UCSD-AML1 (cell line): ENCODE results near the gene SSR2.
A peak's percentile ranks its signal among the peaks of the same experiment; 100 is the strongest.
"Not testable (repeated sequence)": the region's sequence is repeated elsewhere in the genome, so short reads cannot be mapped to it uniquely, and the experiment has no call there.

Experiments used
- DNase-seq: peaks from one replicate; lab custom pipeline; 2025; ENCODE audit not compliant: unreplicated experiment; lab: John Stamatoyannopoulos, UW

SSR2 gene

GRCh38 chr1:156048663-156049258, 28.0 kb upstream of the SSR2 start:
- DNase-seq: no peak

- no peak for DNase-seq
Measured at GRCh38 chr1:156045076-156045475, 24.3 kb upstream of the SSR2 start.

GRCh38 chr1:156042828-156043227, 22.1 kb upstream of the SSR2 start:
- no peak for DNase-seq

DNA sequence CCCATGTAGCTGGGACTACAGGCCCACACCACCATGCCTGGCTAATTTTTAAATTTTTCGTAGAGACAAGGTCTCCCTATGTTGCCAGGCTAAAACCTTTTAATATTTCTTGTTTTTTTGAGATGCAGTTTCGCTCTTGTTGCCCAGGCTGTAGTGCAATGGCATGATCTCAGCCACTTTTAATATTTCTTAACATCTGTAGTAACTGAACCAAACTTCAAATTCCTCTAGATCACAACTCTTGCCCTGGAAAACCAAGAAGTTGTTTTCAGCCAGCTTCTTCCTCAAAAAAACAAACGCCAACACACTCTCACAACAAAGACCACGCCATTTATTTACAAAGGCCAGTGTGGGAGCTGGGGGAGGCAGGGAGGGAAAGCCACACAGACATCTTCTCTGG, 14.2 kb upstream of the SSR2 start:
- DNase-seq: not testable (repeated sequence)

DNA sequence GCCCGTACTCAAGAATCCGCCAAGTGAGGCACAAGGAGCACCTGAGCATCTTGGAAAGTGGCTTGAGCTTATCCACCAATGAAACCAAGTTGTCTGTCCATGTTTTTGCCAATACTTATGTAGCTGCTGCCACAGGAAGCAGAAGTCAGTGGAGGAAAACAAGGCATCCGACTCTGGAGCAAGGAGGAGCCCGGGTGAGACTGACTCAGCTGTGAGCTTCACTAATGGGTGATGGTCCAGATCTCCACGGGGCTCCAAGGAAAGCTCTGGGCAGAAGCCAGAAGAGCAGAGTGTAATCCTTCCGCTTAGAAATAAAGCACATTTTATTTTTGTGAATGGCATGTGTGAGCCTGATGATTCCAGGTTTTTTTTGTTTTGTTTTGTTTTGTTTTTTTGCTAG, 12.3 kb upstream of the SSR2 start:
- DNase-seq: no peak

DNA sequence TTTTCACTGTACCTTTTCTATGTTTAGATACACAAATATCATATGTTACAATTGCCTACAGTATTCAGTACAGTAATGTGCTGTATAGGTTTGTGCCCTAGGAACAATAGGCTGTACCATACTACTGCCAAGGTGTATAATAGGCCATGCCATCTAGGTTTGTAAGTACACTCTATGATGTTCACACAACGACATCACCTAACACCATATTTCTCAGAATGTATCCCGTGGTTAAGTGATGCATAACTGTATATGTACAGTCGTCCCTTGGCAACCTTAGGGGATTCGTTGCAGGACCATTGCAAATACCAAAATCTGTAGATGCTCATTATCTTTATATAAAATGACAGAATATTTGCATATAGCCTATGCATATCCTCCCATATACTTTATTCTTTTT, 5.8 kb upstream of the SSR2 start:
- DNase-seq: no peak

DNA sequence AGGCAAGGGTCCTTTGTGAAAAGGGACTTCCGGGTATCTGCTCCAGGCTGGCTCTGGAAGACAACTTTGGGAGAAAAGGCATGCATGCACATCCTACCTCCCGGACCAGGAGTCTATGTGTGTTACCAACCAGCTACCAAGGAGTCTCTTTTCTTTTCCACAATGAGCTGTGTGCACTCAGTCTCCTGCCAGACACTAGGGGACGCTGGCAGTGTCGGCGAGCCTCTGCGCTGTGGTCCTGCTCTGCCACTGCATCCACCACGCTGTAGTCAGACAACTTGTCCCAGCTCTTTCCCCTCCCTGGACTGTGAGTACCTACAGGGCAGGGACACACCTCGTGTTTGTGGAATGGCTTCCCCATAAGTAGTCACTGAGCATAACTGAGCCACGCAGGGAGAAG, 5.1 kb upstream of the SSR2 start:
- peak; percentile 63 for DNase-seq

GRCh38 chr1:156024801-156025200, 4.0 kb upstream of the SSR2 start:
- no peak for DNase-seq

- DNase-seq: no peak
Measured at GRCh38 chr1:156021954-156022353, 1.2 kb upstream of the SSR2 start.

DNA sequence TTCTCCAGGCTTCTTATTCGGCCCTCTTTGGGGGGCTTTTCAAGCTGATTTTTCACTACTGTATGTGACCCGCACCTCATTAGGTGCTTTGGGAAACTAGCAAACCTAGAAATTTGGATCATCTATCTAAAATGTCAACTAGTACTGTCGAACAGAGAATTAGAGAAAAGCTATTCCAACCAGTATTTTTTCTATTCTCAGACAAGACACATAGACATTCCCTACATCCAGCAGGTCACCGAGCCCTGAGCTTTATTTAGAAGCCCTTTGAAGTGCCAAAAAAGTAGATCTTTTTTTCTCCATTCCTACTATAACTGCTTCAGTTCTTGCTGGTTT, 310 bp upstream of the SSR2 start:
- no peak for DNase-seq

- no peak for DNase-seq
Measured at GRCh38 chr1:156019946-156020292, 832 bp downstream of the SSR2 start.

DNA sequence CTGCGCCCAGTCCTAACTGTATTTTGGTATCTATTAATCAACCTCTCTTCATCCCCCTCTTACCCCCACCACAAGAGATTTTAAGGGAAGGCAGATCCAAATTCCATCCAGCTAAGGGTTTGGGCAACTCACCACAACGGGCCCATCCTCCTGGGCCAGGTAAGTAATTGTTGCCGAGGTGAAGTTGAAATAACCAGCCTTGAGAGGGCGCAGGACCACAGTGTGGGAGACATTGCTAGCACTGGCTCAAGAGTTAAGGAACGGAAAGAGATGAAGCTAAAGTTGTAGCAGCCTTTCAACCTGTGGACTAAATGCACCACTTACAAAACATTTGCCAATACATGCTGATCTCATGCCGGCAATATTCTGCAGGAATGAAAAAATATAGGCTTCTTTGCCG, 5.9 kb downstream of the SSR2 start:
- DNase-seq: no peak

- no peak for DNase-seq
Measured at GRCh38 chr1:156012051-156012817, 8.5 kb downstream of the SSR2 start.

DNA sequence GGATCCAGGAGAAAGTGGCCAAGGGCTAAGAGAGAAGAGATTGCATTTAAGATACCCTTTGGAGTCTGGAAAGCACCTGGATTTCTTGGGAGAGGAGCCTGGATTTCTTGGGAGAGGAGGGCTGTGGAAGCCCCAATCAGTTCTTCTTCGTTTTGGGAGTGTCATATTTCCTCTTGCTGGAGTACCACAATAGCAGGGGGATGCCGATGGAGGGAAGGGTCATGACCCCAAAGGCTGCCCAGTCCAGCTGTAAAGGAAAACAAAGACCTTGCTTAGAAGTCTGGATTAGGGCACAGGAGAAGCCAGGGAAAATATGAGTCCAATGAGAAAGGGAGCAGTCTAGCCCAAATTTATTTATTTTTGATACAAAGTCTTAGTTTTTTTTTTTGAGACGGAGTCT, 11.3 kb downstream of the SSR2 start:
- DNase-seq: no peak

DNA sequence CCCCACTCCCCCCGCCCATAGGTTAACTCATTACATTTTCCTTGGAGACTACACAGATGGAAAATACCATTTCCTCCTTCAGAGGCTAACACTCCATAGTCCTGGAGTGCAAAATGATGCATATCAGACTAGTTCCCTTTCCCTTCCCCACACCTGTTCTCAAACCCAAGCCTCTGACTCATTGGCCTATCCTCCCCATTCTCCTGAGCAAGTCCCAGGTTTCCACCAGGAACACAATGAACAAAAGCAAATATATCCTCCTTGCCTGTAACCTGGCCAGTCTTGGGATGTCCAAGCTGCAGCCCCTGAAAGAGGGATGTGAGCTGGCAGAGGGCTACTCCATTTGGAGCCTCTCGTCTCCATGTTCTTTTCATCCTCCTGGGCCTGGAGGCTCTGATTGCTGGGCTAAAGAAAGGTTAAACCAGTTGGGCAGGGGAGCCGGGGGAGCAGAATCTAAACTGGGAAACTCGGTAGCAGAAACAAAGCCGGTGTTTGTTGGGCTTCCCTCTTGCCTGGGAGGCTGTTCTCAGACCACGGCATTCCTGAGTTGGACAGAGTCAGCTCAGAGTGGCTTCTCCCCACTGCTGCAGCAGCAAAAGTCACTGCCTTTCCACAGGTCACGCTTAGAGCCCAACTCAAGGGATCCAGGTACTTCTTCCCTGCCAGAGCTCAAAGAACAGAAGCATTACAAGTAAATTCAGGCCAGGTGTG, 13.9 kb downstream of the SSR2 start:
- DNase-seq: no peak

DNA sequence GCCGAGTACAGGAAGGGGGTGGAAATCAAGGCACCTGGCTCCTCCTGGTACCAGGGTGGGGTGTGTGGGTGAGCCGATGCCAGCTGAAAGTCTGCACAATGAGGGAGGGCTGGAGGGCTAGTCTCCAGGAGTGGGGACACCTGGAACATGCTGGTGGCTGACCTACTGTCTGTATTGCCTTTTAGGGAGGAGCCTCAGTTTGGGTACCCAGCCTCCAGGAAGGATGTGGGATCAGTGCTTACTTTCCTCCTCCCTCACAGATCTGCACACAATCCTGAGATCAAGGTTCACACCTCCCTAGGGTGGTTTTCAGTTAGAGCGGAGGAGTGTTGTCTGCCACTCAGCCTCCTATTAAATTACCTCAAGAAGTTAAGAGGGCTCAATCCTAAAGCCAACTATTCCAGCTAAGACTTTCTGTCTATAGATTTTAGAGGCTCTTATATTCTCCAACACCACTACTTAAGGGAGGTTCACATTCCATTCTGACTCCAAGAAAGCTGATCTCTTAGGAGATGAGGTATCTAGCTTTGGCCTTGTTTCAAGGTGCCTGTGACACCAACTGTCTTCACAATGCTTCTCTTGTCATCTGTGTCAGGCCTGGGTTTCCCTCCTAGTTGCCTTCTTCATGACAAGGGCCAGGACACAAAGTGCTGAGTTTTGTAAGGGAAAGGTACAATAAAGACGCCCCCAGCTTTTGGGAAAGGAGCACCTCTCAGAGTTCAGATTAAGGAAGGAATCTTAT, 15.7 kb downstream of the SSR2 start:
- no peak for DNase-seq

DNA sequence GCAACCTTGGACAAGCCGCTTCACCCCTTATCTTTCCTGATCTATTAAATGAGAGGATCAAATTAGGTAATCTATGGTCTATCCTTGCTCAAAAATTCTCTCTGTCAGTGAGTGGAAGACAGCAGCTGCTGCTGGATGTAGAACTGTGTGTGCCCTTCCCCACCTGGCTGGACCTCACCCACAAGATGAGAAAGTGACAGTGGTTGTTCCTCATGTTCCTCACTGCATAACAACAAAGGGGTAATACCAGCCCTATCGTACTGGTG, 16.9 kb downstream of the SSR2 start:
- no peak for DNase-seq

DNA sequence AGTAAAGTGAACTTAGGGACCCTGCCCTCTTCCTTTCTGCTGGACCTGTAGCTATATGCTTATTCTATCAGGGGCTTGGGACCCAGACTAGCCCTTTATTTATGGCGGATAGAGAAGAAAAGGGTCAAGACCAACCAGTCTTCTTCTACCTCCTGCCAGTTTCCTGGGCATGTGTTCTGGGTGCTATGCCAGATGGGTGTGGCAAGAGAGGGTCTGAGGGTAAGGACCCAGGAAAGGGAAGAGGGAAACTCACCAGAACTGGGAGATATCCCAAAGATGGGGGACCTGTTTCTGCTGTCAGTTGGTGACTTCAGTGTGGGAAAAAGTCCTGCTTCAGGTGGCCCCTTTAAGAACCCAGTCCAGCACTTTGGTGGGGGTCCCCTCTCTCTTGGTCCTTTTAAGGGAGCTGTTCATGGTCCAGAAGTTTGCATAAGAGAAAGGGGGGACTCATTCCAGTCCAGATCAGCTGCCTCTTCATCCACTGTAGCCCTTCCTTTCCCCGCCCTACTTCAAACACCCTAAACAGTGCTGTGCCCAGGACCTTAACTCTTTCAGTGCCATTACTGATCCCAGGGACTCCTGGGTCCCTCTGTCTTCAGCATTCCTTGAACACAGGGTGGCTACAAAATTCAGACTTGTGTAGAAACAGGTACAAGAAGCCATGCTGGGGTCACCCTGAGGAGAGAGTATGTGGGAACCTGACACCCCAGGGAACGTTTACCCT, 18.4 kb downstream of the SSR2 start:
- no peak for DNase-seq

- no peak for DNase-seq
Measured at GRCh38 chr1:156001662-156002171, 19.0 kb downstream of the SSR2 start.

DNA sequence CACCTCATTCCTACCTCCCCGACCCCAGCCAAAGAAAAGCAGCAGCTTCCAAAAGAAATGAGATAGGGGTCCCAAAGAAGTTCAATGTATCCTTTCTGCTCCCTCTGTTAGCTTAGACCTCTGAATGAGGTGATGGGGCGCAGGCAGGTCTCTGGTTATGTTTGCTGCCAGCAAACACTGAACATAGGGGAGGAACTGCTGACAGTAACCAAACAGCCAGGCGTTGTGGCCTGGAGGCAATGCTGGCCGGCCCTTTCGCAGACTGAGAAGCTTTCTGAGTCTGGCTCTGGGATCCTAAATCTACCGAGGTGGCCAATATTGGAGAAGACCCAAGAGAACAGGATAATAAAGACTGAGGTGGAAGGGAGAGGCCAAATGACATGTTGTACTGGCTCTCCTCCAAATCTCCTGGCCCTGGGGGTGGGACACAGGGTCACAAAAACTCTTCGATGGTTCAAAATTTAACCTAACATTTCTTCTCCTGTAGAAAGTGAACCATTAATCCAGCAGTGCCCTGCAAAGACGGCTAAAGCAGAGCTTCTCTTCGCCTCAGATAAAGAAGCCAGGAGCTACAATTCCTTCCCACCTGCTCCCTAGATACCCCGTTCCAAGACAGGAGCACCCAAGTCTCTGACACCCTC, 19.6 kb downstream of the SSR2 start:
- DNase-seq: no peak

DNA sequence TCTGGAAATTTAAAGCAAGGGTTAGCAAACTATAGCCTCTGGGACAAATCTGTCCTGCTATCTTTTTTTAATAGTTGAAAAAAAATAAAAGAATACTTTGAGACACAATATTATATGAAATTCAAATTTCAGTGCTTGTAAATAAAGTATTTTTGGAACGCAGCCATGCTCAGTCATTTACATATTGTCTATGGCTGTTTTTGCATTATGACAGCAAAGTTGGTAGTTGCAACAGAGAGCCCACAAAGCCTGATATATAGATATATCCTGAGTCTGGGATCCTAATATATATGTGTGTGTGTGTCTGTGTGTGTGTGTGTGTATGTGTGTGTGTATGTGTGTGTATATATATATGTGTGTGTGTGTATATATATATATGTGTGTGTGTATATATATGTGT, 20.8 kb downstream of the SSR2 start:
- DNase-seq: no peak
